HTERT RPE-1 (cell line): ENCODE measurements around the gene SLC39A11.

ENCODE experiments used
- in situ Hi-C: fragments of 300-500 bp; cut with MboI; formaldehyde crosslinking; loops from 4 replicates; pipeline ENCODE4 v1.14.3; 2020; ENCODE audit warnings: low sequenced_read_pairs

The SLC39A11 gene

DNA sequence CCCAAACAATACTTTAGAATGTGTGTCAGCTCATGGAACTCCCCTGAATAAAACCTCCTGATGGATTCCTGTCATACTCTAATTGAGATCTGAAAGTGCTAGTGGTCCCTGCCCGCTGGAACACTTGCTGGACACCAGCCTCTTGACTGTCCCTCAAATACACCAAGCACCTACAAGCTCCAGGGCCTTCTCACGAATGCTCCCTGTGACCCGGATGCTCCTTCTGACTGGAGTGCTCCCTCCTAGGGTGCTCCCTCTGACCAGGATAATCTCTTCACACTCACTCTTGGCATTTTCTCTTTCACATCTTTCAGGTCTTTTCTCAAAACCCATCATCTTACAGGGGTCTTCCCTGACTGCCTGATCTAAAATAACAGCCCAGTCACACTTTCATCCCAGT, 205.9 kb downstream of the SLC39A11 start:
- in situ Hi-C loops: no loop called here

DNA sequence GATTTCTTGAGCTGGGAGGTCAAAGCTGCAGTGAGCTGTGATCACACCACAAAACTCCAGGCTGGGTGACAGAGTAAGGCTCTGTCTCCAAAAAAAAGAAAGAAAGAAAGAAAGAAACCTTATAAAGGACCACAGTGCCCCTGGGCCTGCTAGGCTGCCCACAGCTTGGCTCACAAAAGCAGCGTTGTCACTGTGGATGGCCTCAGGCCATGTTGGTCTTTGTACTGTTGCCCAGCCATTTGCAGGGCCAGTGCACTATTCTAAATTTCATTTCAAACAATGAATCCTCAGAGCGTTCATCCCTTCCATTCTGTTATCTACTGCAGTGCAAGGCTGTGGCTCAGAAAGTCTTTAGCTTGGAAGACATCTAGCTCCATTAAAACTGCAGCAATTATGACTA, 208.4 kb downstream of the SLC39A11 start:
- in situ Hi-C loops: no loop called here

DNA sequence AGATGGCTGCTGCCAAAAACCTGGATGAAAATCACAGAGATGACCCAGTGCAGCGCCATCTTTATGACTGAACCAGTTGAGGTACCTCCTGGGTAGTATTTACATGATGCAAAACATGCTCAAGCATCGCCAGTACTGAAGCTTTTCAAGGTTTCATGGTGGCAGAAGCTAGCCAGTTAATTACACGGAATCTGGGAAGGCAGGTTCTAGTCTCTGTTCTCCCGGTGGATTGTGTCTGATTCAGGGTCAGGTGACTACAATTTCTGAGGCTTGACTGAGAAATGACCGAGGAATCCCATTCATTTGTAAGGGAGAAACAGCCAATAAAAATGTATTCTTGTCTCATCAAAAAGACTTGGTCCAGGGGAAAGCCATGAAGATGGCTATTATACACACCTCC, 209.1 kb downstream of the SLC39A11 start:
- in situ Hi-C loops: no loop called here

DNA sequence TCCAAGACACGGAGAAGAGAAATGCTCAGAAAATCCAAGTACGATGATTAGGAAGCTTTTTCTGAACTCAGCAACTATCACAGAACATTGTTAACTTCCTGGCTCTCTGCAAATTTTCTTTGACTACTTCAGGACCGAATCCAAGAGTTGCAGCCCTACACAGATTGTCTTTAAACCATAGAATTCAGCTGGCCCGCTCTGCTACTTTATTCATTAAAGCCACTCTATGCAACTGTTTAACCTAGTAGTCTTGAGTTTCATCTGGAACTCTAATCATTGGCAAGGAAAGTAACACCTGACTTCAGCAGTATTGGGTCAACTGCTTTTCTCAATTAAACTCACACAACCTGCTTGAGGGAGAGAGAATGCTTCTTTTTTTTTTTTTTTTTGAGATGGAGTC, 210.1 kb downstream of the SLC39A11 start:
- in situ Hi-C loops: no loop called here

DNA sequence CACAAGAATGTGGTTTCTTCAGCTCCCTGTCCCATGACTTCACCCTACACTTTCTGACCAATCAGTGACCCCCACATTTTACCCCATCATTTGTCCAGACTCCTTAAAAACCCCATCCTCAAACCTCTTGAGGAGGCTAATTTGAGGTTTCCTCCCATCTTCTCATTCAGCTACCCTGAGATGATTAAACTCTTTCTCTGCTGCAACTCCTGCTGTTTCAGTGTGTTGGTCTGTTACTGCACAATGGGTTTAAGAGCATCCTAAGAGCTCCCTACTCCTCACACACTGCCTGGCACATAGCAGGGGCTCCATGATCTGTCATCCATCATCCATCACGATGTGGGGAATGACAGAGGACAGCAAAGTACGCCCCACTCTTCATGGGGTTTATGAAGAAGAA, 212.6 kb downstream of the SLC39A11 start:
- in situ Hi-C loops: no loop called here

DNA sequence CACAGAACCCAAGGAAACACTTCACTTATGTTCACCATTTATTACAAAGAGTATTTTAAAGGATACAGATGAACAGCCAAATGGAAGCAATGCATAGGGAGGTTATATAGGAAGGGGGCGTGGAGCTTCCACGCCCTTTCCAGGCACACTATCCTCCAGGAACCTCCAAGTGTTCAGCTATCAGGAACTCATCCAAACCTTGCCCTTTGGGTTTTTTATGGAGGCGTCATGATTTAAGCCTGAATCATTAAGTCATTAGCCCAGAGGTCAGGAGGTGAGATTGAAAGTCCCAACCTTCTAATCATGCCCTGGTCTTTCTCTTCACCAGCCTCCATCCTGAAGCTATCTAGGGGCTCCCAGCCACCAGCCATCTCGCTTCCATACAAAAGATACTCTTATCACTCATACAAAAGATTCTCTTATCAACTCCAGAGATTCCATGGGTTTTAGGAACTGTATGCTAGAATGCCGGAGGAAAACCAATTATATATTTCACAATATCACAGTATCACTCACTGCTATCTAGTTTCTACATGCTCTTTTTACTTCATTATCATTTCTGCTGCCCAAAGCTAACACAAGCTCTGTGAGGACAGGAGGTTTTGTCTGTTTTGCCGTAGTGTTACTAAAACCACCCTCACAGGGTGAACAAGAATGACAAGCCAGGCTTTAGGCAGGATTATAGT, 213.4 kb downstream of the SLC39A11 start:
- in situ Hi-C loops: no loop called here

GRCh38 chr17:72877348-72877747, 215.1 kb downstream of the SLC39A11 start:
- in situ Hi-C loops: no loop called here

- in situ Hi-C loops: no loop called here
These were observed 216.1 kb downstream of the SLC39A11 start for GRCh38 chr17:72876413-72876812.

GRCh38 chr17:72875361-72875760, 217.1 kb downstream of the SLC39A11 start:
- in situ Hi-C loops: no loop called here

- in situ Hi-C loops: no loop called here
These were observed 220.1 kb downstream of the SLC39A11 start for GRCh38 chr17:72872396-72872795.

GRCh38 chr17:72870367-72870985, 222.0 kb downstream of the SLC39A11 start:
- in situ Hi-C loops: no loop called here

DNA sequence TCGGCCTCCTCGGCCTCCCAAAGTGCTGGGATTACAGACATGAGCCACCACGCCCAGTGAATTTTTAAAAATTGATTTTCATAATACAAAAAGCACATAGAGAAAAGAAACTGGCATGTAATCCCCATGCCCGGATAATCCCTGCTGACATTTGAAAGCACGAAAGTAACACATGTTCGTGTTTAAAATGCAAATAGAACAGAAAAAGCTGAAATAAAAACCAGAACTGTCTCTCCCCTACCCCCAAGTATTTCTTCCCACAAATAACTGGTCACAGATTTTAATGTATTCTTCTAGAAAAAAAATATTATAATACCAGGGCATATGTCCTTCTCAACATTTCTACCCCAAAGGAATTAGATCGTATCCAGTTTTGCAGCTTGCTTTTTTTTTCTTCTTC, 222.9 kb downstream of the SLC39A11 start:
- in situ Hi-C loops: no loop called here

GRCh38 chr17:72865954-72866353, 226.5 kb downstream of the SLC39A11 start:
- in situ Hi-C loops: no loop called here

DNA sequence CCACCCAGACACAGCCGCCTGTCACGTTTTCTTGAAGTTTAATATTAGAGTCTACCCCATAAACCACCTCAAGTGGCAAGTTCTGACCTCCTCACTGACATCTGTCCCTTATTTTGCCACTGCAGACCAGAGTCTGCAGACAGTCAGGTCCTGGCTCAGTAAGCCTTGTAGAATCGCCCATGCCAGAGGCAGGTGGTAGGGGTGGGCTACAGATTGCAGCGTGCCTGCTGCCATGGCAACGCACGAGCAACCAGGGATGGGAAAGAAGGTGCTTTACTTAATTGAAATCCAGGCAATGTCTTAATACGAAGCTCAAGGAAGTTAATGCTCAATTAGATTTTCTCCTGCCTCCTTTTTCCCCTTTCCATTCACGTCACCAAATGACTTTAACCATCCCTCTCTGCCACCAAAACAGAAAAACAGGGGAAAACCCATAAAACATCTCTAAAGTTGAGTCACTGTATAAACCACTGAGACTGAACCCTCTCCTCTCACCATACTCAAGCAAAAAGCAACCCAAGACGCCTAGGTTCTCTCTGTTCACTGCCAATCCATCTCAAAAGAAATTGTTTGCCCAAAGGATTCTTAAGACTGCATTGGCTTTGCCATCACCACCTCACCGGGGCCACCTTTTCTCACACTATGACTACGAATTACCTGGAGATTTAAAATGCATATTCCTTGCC, 228.8 kb downstream of the SLC39A11 start:
- in situ Hi-C loops: no loop called here

DNA sequence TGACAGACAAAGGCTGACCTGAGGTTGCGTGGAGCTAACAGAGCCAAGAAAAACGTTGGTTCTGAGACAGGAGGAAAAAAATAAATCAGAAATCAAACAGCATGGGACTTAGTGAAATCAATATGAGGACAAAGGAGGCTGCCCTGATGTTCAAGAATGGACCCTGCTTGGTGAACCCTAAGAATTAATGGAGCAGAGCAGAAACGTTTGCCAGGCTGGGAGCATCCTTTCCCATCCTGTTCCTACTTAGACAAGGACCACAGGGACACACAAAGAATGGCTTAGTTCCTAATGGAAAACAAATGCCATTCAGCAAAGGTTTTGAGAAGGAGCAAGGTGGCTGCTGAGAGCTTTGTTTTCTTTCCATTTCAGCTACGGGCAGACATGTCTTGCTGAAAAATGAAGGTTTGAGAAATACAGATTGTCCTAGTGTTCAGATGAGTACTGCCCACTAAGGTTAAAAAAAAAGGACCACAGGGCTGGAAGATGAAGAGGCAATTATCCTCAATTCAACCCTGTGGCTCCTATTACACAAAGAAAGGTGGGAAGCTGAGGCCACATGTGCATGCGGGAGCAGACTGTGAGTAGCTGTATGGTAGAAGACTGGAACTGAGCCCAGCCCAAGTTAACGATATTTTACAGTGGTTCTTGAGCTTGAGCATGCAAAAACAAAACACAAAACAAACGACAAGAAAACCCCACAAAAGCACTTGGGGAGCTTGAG, 230.1 kb downstream of the SLC39A11 start:
- in situ Hi-C loops: no loop called here

GRCh38 chr17:72861811-72862210, 230.7 kb downstream of the SLC39A11 start:
- in situ Hi-C loops: no loop called here

DNA sequence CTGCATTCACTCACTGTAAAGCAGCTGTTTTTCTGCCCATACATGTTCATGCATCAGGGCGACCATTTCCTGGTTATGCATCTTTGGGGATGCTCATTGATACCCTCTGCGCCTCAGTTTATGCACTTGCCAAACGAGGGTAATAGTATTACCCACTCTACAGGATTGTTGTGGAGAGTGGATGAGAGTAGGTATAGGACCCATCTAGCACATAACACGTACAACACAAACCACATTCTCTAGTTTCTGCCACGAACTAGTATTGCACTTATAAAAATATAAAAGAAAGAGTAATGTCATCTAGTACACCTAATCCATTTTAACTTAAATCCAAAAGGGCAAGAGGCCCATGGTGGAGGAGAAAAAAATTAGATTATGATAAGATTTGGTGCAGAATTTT, 231.7 kb downstream of the SLC39A11 start:
- in situ Hi-C loops: no loop called here

DNA sequence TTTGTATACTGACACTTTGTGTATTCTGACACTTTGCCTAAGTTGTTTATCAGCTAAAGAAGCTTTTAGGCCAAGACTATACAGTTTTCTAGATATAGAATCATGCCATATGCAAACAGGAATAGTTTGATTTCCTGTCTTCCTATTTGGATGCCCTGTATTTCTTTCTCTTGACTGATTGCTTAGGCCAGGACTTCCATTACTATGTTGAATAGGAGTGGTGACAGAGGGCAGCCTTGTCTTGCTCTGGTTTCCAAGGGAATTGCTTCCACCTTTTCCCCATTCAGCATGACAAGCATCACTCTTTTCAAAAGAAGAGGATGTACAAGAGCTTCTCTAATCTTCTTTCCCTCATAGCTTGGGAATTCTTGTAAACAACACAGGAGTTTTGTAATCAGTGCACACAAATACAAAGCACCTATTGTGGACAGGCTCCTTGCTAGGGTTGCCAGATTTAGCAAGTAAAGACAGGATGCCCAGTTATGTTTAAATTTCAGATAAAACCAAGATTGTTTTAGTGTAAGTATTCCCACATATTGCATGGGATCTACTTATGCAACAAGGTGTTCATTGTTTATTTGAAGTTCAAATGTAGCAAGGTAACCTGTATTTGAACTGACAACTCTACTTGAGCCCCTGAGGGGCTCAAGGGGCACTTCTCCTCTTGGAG, 233.5 kb downstream of the SLC39A11 start:
- in situ Hi-C loops: no loop called here

DNA sequence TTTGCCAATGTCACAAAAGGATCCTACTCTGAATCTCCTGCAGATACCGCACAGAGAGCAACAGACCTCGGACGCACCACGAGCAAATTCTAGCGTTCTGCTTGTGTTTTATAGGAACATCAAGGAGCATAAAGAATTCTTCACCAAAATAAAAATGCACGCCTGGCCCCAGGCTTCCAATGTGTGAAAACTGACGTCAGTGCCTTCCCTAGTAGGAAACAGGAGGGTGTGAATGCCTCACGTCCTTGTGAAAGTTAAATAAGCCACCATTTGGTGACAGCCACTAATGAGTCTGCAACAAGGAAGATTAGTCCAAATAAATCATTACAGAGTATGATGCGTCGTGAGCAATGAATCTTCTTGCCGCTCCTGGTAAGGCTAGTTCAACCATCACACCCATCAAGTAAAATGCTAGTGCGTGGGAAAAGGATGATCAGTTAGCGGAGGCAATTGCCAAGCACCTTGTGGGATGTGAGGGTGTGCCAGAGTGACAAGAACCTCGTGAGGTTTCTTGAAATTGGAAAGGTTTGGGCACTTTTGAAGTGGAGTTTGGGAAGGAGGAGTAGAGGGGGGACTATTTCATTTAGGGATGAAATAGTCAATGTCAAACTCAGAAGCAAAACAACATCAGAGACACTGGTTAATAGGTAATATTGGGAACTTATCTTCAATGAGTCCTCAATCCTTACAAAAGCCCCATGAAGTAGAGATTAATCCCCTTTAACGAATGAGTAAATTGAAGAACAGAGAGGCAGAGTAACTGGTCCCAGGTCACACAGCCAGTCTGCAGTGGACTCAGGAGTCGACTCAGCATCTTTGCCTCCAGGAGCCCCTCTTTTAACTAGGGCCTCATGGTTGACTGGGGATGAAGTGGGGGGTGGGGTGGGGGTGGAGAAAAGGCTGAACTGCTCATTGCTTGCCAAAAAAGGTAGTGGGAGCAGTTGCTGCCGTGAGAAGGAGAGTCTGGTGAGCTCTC, 238.8 kb downstream of the SLC39A11 start:
- in situ Hi-C loops: no loop called here
